PC-9 (cell line): ENCODE data around the gene KCTD16.

ENCODE experiments used
- EZH2 ChIP-seq: fragments of 200-600 bp; sonication (generic); IDR thresholded peaks from 2 replicates; pipeline ENCODE4 v1.8.0; 2017; ENCODE audit warnings: antibody characterized with exemption, low read depth
- TF ChIP-seq, protein P1 (sequence below): fragments of 200-600 bp; sonication (generic); conservative IDR thresholded peaks from 2 replicates; pipeline ENCODE4 v1.6.1; 2017; ENCODE audit warnings: mixed run types, antibody characterized with exemption, mild to moderate bottlenecking, moderate library complexity

DNA sequence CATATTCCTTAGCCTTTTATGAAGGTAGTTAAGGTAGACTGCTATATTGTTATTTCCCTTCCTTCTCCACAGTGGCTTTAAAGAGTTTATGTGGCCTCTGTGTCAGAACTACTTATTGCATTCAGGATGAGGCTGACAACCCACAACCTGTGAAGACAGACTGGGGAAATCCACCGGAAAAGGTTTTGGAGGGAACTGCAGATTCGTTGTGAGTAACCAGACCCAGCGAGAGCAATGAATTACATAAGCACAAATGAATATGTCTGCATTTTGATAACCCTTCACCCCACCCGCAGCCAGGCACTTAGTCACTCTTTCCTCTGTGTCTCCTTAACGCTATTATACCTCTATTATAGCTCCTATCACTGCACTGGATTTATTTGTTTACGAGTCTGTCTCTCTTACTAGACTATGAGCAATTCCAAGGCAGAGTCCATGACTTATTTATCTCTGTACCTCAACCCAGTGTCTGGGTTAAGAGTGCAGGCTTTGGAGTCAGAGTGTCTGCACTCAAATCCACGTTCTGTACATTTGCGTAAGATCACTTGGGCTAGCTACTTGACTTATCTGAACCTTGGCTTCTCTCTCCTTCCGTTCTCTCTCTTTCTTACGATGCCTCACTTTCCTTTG, 19.2 kb downstream of the KCTD16 start:
- TF ChIP-seq, protein P1, sequence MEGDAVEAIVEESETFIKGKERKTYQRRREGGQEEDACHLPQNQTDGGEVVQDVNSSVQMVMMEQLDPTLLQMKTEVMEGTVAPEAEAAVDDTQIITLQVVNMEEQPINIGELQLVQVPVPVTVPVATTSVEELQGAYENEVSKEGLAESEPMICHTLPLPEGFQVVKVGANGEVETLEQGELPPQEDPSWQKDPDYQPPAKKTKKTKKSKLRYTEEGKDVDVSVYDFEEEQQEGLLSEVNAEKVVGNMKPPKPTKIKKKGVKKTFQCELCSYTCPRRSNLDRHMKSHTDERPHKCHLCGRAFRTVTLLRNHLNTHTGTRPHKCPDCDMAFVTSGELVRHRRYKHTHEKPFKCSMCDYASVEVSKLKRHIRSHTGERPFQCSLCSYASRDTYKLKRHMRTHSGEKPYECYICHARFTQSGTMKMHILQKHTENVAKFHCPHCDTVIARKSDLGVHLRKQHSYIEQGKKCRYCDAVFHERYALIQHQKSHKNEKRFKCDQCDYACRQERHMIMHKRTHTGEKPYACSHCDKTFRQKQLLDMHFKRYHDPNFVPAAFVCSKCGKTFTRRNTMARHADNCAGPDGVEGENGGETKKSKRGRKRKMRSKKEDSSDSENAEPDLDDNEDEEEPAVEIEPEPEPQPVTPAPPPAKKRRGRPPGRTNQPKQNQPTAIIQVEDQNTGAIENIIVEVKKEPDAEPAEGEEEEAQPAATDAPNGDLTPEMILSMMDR = no peak
- TF ChIP-seq EZH2 = no peak
